D721Med (cell line): ENCODE measurements around the gene FAM3C.

ENCODE experiments used
- DNase-seq: peaks from one replicate; pipeline ENCODE4 v3.0.0; 2011; ENCODE audit warnings: low spot score; ENCODE audit not compliant: insufficient read length
- FAIRE-seq: peaks from 2 replicates; lab custom pipeline; 2011; peaks lifted over from hg19 to GRCh38; lab: Jason Lieb, UNC
- CTCF ChIP-seq: IDR thresholded peaks from 2 replicates; pipeline ENCODE4 v1.5.1; 2012; ENCODE audit warnings: mild to moderate bottlenecking, control low read depth; ENCODE audit not compliant: insufficient read depth; ENCODE audit errors: missing control alignments

Gene FAM3C

GRCh38 chr7:121390109-121390508 lies 6.0 kb downstream of the FAM3C start:
- FAIRE-seq (no peak), DNase-seq (no peak)

GRCh38 chr7:121388950-121389349 lies 7.2 kb downstream of the FAM3C start:
- no peak for TF ChIP-seq CTCF
- DNase-seq (no peak), FAIRE-seq (no peak)

More at GRCh38 chr7:121390109-121390508, 6.0 kb downstream of the FAM3C start:
- TF ChIP-seq CTCF: no peak

GRCh38 chr7:121385800-121386179 lies 10.3 kb downstream of the FAM3C start:
- no peak for TF ChIP-seq CTCF
- no peak for FAIRE-seq
- DNase-seq: no peak

DNA sequence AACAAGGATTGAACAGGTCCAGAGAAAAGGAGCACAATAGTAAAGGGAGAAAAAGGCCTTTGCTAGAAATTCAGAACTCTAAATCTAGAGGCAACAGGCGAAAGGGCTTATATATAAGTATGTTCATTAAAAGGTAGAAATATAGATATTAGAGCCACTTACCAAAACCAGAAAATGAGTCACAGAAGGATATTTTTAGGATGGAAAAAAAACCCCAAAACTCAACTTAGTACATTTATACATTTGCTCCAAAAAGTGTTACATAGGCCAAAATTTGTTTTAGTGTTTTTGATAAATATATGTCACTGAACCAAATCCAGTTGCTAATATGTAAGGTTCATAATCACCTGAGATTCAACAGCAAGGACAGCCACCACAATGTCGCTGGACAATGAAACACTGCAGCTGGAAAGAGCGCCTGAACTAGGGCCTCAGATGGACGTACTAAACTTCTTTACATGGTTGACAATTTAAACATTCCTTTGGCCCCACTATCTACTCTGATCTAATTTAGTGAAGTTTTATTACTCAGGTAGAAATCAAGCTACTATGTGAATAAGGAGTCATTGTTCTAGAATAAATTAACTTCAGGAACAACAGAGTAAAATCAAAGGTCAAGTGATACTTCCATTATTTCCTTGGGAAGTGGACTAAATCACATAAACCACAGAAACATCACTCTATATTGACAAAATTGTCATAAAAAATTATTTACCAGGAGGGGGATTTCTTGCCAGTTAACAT lies 10.9 kb downstream of the FAM3C start:
- DNase-seq (no peak), FAIRE-seq (no peak)
- no peak for TF ChIP-seq CTCF

DNA sequence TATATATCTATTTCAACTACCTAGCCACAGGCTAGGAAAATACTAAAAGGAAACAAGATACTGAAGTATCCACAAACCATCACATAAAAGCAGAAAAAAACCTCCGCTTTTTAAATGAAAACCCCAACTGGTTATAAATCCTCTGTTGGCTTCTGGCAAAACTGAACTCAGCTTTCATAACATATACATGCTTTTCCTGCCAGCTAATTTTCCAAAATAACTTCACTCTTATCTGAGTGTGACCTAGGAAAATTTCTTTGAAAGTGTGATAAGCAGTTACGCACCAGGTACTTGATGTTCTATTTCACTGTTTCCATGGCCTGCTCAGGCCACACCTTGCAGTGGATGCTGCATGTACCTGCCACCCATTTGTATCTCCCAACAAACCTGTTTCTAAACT lies 11.8 kb downstream of the FAM3C start:
- FAIRE-seq (no peak), DNase-seq (no peak)
- TF ChIP-seq CTCF: no peak

- TF ChIP-seq CTCF: no peak
- DNase-seq (no peak), FAIRE-seq (no peak)
These were observed 12.7 kb downstream of the FAM3C start for GRCh38 chr7:121383235-121383910.

DNA sequence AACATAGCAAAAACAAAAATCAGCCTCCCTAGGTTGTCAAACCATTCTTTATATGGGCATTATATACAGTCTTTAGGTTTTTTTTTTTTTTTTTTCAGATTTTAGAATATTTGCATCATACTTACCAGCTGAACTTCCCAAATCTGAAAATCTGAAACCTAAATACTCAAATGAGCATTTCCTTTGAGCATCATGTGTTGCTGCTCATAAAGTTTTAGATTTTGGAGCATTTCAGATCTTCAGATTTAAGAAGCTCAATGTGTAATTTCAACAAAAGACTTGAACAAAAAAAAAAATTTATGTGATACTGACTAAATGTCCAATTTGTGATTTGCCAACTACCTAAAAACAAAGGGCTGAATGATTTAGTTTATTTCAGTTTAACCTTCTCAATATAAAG lies 13.6 kb downstream of the FAM3C start:
- no peak for TF ChIP-seq CTCF

More for the DNA sequence above, 13.6 kb downstream of the FAM3C start:
- FAIRE-seq: no peak
- DNase-seq: no peak
